Measurements from ENCODE around the gene PRR14.

Gene PRR14

DNA sequence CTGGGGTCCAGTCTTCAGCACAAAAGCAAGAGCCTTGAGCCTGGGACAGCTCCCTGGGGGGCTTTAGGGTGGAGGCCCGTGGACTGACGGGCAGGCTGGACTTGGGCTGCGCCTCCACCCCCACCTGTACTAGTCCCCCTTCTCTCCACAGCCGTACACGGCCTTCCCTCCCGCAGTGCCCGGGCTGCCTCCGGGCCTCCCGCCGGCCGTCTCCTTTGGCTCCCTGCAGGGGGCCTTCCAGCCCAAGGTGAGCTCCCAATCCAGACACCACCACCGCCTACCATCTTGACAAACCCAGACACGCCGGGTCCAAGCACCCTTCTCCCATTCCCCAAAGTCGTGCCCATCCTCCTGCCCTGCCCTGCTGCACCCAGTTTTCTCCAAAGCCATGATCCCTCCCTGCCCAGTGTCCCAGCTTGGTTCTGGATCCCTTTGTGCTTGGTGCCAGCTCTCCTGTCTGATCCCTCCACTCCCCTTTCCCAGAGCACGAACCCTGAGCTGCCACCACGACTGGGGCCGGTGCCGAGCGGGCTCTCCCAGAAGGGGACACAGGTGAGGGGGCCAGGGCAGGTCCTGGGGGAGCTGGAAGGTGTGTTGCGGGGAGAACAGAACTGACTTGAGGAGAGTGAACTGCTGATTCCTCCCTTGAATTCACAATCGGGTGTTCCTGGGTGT, 14.5 kb downstream of the PRR14 start:
- no peak overlapping the region for H3K4me3 ChIP-seq (ENCODE audit: low read depth, low read length)
- no peak for TF ChIP-seq CTCF (conservative IDR thresholded peaks at IDR 0.05; ENCODE audit: low read depth, low read length)
- no peak for DNase-seq (ENCODE audit: low read depth)

DNA sequence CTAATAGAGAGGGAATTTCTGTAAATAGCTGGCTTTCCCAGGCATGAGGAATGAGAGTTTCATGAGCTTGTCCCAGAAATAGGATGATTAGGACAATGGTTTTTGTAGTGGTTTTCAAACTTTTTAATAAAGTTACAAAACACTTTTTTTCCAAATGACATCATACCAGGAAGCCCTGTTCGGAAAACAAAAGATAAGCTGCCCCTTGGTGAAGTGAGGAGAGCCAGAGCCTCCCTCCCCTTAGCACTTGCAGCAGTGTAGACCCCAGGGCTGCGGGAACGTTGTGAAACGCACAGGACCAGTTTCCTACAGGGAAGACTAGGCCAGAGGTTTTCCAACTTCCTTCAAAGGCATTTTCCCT, 15.1 kb downstream of the PRR14 start:
- DNase-seq (ENCODE audit: low read depth), result no peak
- no peak for TF ChIP-seq CTCF (conservative IDR thresholded peaks at IDR 0.05; ENCODE audit: low read depth, low read length)
- no peak overlapping the region for H3K4me3 ChIP-seq (ENCODE audit: low read depth, low read length)

DNA sequence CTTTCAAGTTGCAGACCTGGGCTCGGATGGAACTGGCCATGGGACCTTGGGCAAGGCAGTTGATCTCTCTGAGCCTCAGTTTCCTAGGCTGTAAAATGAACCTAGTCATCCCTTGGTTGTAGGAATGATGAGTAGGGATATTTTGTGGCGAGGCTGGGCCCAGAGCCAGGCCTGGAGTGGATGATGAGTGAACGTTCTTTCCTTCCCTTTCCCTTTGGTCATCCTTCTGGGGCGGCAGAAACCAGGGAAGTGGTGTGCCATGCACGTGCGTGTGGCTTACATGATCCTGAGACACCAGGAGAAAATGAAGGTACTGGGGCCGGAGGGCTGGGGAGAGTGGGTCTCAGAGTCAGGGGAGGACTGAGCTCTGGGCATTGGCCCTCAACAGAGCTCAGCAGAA, 15.9 kb downstream of the PRR14 start:
- no peak overlapping the region for H3K4me3 ChIP-seq (ENCODE audit: low read depth, low read length)
- no peak for TF ChIP-seq CTCF (conservative IDR thresholded peaks at IDR 0.05; ENCODE audit: low read depth, low read length)
- no peak for DNase-seq (ENCODE audit: low read depth)

DNA sequence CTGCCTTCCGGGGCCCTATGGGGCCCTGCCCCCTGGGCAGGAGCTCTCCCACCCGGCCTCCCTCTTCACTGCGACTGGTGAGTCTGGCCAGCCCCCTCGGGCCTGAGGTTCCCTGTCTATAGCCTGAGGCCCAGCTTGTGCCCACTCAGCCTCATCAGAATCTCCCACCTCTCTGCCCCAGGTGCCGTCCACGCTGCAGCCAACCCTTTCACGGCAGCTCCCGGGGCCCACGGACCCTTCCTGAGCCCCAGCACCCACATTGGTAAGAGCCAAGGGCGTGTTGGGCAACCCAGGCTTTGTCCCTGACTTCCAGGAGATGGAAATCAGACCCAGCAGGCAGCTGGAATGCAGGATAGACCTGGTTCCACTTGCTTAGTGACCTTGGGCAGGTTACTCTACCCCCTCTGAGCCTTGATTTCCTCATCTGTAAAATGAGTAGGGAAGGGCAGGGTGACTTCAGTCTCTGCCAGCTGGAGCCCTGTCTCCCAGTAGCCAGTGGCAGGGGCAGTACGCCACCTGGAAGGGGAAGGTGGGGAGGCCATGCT, 16.7 kb downstream of the PRR14 start:
- H3K4me3 ChIP-seq (ENCODE audit: low read depth, low read length), result no peak overlapping the region
- no peak for TF ChIP-seq CTCF (conservative IDR thresholded peaks at IDR 0.05; ENCODE audit: low read depth, low read length)
- DNase-seq (ENCODE audit: low read depth), result no peak

- H3K4me3 ChIP-seq (ENCODE audit: low read depth, low read length), result no peak overlapping the region
- TF ChIP-seq CTCF (conservative IDR thresholded peaks at IDR 0.05; ENCODE audit: low read depth, low read length), result no peak
- no peak for DNase-seq (ENCODE audit: low read depth)
Measured at GRCh38 chr16:30668393-30668792, 17.6 kb downstream of the PRR14 start.

GRCh38 chr16:30669026-30669902, 18.5 kb downstream of the PRR14 start:
- H3K4me3 ChIP-seq (ENCODE audit: low read depth, low read length), result no peak overlapping the region
- no peak for DNase-seq (ENCODE audit: low read depth)
- TF ChIP-seq CTCF (conservative IDR thresholded peaks at IDR 0.05; ENCODE audit: low read depth, low read length), result no peak

Measured in choroid plexus epithelial cell (primary cell).